Thyroid gland (tissue), 4 donors: ENCODE results near the gene IDH3G.

Experiments used
- CTCF ChIP-seq, 6 experiments: fragments of 200-600 bp in 3 of 6; fragments of 450-650 bp in 3 of 6; sonication (generic) in 3 of 6; IDR thresholded peaks; one replicate each; pipeline ENCODE4 v1.5.1; 2016 to 2019; ENCODE audit warnings: antibody characterized with exemption in 6 of 6, mild to moderate bottlenecking in 2 of 6, inconsistent platforms in 1 of 6, moderate library complexity in 1 of 6
- POLR2A ChIP-seq, 2 donors: fragments of 450-650 bp; IDR thresholded peaks; one replicate each; pipeline ENCODE4 v1.6.1; 2017; ENCODE audit warnings: antibody characterized with exemption in 2 of 2, mild to moderate bottlenecking in 2 of 2, moderate library complexity in 1 of 2

- TF ChIP-seq CTCF (IDR thresholded peaks at IDR 0.05) (no peak), POLR2A (IDR thresholded peaks at IDR 0.05) (no peak)
Measured at GRCh38 chrX:153812220-153812619, 18.0 kb upstream of the IDH3G start.
